IPS DF 6.9 (cell line): ENCODE results near the gene SELENOM.

ENCODE experiments used
- DNase-seq: peaks from one replicate; pipeline ENCODE4 v3.0.0-alpha.2; 2013; ENCODE audit warnings: low read depth, low spot score
- H3K27ac ChIP-seq: one replicate; pipeline ENCODE4 v1.5.1; 2013; ENCODE audit warnings: low read length, control low read depth
- H3K27me3 ChIP-seq: 2 replicates; pipeline ENCODE4 v1.6.1; 2013; ENCODE audit warnings: mild to moderate bottlenecking, low read length; ENCODE audit not compliant: control insufficient read depth, insufficient read depth
- H3K36me3 ChIP-seq: 2 replicates; pipeline ENCODE4 v1.6.1; 2013; ENCODE audit warnings: low read length; ENCODE audit not compliant: control insufficient read depth, insufficient read depth
- H3K4me1 ChIP-seq: 2 replicates; pipeline ENCODE4 v1.6.1; 2013; ENCODE audit warnings: low read length; ENCODE audit not compliant: control insufficient read depth, insufficient read depth
- H3K4me3 ChIP-seq: 2 replicates; pipeline ENCODE4 v1.5.1; 2013; ENCODE audit warnings: mild to moderate bottlenecking, low read length
- H3K9me3 ChIP-seq: 2 replicates; pipeline ENCODE4 v1.6.1; 2013; ENCODE audit warnings: low read length, inconsistent platforms; ENCODE audit not compliant: control insufficient read depth, insufficient read depth
- WGBS: extraction: QIAGEN DNeasy Blood & Tissue Kit; methylation state at CpG from one replicate; pipeline ENCODE4 v1.1.7; 2013; ENCODE audit warnings: mixed read lengths, missing lambda C conversion rate; ENCODE audit not compliant: insufficient read length, insufficient coverage; 5-methylcytosine and 5-hydroxymethylcytosine counted together

SELENOM gene

GRCh38 chr22:31142285-31142684 is 34.9 kb upstream of the SELENOM start:
- Histone ChIP-seq H3K4me3 (no peak overlapping the region), H3K27ac (no peak overlapping the region), H3K9me3 (no peaks in the 10 kb centered on the region), H3K4me1 (peaks cover 3% of the 10 kb centered on the region), H3K36me3 (no peaks in the 10 kb centered on the region), H3K27me3 (no peaks in the 10 kb centered on the region)
- no peak for DNase-seq
- WGBS: no CpG with 5 or more reads among the region's 4 CpGs

- H3K4me1 ChIP-seq: peaks cover 3% of the 10 kb centered on the region
- no peaks in the 10 kb centered on the region for H3K9me3 ChIP-seq
- whole genome bisulfite sequencing: no CpG with 5 or more reads among the region's 2 CpGs
- H3K27me3 ChIP-seq: no peaks in the 10 kb centered on the region
- no peak for DNase-seq
- H3K4me3 ChIP-seq: no peak overlapping the region
- no peak overlapping the region for H3K27ac ChIP-seq
- peaks cover 5% of the 10 kb centered on the region; the same call in 1 of the 2 replicates for H3K36me3 ChIP-seq
These were observed 34.2 kb upstream of the SELENOM start for GRCh38 chr22:31141551-31141950.

GRCh38 chr22:31140746-31141145 is 33.4 kb upstream of the SELENOM start:
- no peak overlapping the region for H3K4me3 ChIP-seq
- H3K36me3 ChIP-seq: peaks cover 9% of the 10 kb centered on the region; the same call in 1 of the 2 replicates
- no CpG with 5 or more reads among the region's 5 CpGs for WGBS
- no peaks in the 10 kb centered on the region for H3K27me3 ChIP-seq
- DNase-seq: no peak
- no peaks in the 10 kb centered on the region for H3K9me3 ChIP-seq
- no peak overlapping the region for H3K27ac ChIP-seq
- H3K4me1 ChIP-seq: peaks cover 3% of the 10 kb centered on the region

GRCh38 chr22:31139866-31140716 is 32.7 kb upstream of the SELENOM start, which contains the start of gene PLA2G3:
TSS of gene PLA2G3 (minus strand) at chr22:31140508. CDS start at chr22:31140354, 154 bp downstream.
- Histone ChIP-seq H3K4me1 (peaks cover 3% of the 10 kb centered on the region), H3K27ac (no peak within 1 kb of the TSS), H3K27me3 (no peaks in the 10 kb centered on the region), H3K9me3 (no peaks in the 10 kb centered on the region), H3K36me3 (peaks cover 16% of the 10 kb centered on the region), H3K4me3 (peak within 1 kb of the TSS; percentile 45)
- peak; percentile 97 for DNase-seq
- no CpG with 5 or more reads among the region's 24 CpGs for WGBS

GRCh38 chr22:31139066-31139465 is 31.7 kb upstream of the SELENOM start:
- Histone ChIP-seq H3K27ac (no peak overlapping the region), H3K27me3 (no peaks in the 10 kb centered on the region), H3K36me3 (peaks cover 24% of the 10 kb centered on the region), H3K9me3 (no peaks in the 10 kb centered on the region), H3K4me3 (peak overlapping the region; percentile 45; the same call in 1 of the 2 replicates), H3K4me1 (peaks cover 3% of the 10 kb centered on the region)
- no peak for DNase-seq
- WGBS: no CpG with 5 or more reads among the region's 3 CpGs

- Histone ChIP-seq H3K4me1 (peaks cover 3% of the 10 kb centered on the region), H3K27ac (no peak overlapping the region), H3K27me3 (no peaks in the 10 kb centered on the region), H3K9me3 (no peaks in the 10 kb centered on the region), H3K36me3 (peaks cover 28% of the 10 kb centered on the region), H3K4me3 (no peak overlapping the region)
- no peak for DNase-seq
- no CpG with 5 or more reads among the region's 10 CpGs for WGBS
These were observed 30.8 kb upstream of the SELENOM start for GRCh38 chr22:31138126-31138525.

- Histone ChIP-seq H3K4me1 (peaks cover 3% of the 10 kb centered on the region), H3K36me3 (peaks cover 28% of the 10 kb centered on the region), H3K4me3 (no peak overlapping the region), H3K27me3 (no peaks in the 10 kb centered on the region), H3K9me3 (no peaks in the 10 kb centered on the region), H3K27ac (no peak overlapping the region)
- no peak for DNase-seq
- WGBS: no CpG with 5 or more reads among the region's 10 CpGs
These were observed 30.4 kb upstream of the SELENOM start for GRCh38 chr22:31137721-31138120.

GRCh38 chr22:31136711-31137110 is 29.3 kb upstream of the SELENOM start:
- Histone ChIP-seq H3K4me3 (no peak overlapping the region), H3K27me3 (no peaks in the 10 kb centered on the region), H3K4me1 (peaks cover 3% of the 10 kb centered on the region), H3K9me3 (no peaks in the 10 kb centered on the region), H3K27ac (no peak overlapping the region), H3K36me3 (peaks cover 28% of the 10 kb centered on the region)
- WGBS: no CpG with 5 or more reads among the region's 16 CpGs
- no peak for DNase-seq

GRCh38 chr22:31136155-31136554 is 28.8 kb upstream of the SELENOM start:
- H3K27me3 ChIP-seq: no peaks in the 10 kb centered on the region
- H3K9me3 ChIP-seq: no peaks in the 10 kb centered on the region
- H3K4me3 ChIP-seq: no peak overlapping the region
- no peak for DNase-seq
- peaks cover 28% of the 10 kb centered on the region for H3K36me3 ChIP-seq
- H3K27ac ChIP-seq: no peak overlapping the region
- no CpG with 5 or more reads among the region's 9 CpGs for WGBS
- peaks cover 3% of the 10 kb centered on the region for H3K4me1 ChIP-seq

- no CpG with 5 or more reads among the region's 6 CpGs for WGBS
- Histone ChIP-seq H3K36me3 (peaks cover 28% of the 10 kb centered on the region), H3K9me3 (no peaks in the 10 kb centered on the region), H3K4me1 (peaks cover 1% of the 10 kb centered on the region), H3K27ac (no peak overlapping the region), H3K27me3 (no peaks in the 10 kb centered on the region), H3K4me3 (no peak overlapping the region)
- no peak for DNase-seq
These were observed 28.3 kb upstream of the SELENOM start for GRCh38 chr22:31135706-31136105.
